22Rv1 (cell line): Measurements from ENCODE around the gene AKIRIN2.

Source experiments
- H3K27ac ChIP-seq: fragments of 450-650 bp; 2 replicates; pipeline ENCODE4 v1.5.1; 2017
- ZFX ChIP-seq: fragments of 450-650 bp; IDR thresholded peaks from 2 replicates; pipeline ENCODE4 v1.6.1; 2017; ENCODE audit warnings: antibody characterized with exemption, borderline replicate concordance
- TF ChIP-seq, protein P1 (sequence below): fragments of 450-650 bp; IDR thresholded peaks from 2 replicates; pipeline ENCODE4 v1.5.1; 2017; ENCODE audit warnings: mild to moderate bottlenecking

The AKIRIN2 gene

DNA sequence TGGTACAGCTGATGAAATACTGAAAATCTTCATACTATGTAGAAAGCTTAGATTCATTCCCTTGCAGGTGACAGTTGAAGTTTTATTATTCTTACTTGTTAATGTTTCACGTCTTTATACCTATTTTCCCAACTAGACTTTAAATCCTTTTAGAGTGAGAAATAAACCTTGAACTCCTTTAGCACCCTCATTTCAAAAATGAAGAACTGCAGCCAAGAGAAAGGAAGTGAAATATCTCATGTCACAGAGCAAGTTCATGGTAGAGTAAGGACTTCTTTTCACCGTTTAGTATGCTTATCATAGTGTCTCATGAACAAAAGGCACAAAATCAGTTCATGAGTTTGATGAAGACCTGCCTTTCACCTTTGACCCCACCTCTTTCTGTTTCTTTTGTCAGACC, 73.6 kb downstream of the AKIRIN2 start:
- H3K27ac ChIP-seq: no peak overlapping the region
- no peak for TF ChIP-seq ZFX
- TF ChIP-seq, protein P1, sequence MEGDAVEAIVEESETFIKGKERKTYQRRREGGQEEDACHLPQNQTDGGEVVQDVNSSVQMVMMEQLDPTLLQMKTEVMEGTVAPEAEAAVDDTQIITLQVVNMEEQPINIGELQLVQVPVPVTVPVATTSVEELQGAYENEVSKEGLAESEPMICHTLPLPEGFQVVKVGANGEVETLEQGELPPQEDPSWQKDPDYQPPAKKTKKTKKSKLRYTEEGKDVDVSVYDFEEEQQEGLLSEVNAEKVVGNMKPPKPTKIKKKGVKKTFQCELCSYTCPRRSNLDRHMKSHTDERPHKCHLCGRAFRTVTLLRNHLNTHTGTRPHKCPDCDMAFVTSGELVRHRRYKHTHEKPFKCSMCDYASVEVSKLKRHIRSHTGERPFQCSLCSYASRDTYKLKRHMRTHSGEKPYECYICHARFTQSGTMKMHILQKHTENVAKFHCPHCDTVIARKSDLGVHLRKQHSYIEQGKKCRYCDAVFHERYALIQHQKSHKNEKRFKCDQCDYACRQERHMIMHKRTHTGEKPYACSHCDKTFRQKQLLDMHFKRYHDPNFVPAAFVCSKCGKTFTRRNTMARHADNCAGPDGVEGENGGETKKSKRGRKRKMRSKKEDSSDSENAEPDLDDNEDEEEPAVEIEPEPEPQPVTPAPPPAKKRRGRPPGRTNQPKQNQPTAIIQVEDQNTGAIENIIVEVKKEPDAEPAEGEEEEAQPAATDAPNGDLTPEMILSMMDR: no peak
